ENCODE measurements around the gene SPIN1.

The SPIN1 gene

GRCh38 chr9:88388886-88389605 lies 802 bp downstream of the SPIN1 start:
- peak in 1 of 2 experiments; percentile 58 for DNase-seq (ENCODE audit: low read depth in 2 of 2)

GRCh38 chr9:88390371-88390990 lies 2.2 kb downstream of the SPIN1 start:
- no peak for DNase-seq (ENCODE audit: low read depth in 2 of 2)

DNA sequence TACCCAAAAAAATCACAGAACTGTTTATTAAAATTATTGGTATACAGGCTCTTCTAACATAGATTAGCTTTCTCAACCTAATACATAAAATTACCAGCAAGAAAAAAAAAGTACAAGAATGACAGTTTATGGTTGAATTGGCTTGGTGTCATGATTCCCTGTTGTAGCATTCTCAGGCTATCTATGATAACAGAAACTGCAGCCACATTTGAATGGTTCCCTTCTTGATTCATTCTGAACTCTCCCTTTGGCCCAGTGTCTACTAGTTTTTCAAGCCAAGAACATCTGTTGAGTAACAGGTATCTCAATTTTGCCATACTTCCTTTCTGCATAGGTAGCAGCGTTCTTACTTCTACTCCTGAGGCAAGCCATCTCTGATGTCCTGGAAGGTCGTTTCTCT lies 3.0 kb downstream of the SPIN1 start:
- no peak for DNase-seq (ENCODE audit: low read depth in 2 of 2)

DNA sequence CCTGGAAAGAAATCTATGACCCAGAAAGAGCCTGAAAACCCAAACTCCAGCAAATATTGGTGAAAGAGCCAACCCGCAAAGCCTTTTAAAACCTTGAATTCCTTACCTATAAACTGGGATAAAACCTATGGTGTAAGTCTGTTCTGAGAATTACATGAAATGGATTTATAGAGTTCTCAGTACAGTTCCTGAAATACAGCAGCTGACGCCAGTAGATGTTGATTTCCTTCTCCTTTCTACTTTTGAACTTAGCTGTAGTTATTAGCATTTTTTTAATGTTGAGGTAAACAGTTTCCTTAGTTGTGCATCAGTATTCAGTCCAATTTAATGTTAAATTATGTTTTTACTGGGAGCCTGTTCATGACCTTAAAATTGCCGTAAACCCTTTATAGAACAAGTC lies 3.7 kb downstream of the SPIN1 start:
- DNase-seq (ENCODE audit: low read depth in 2 of 2) = no peak

- DNase-seq (ENCODE audit: low read depth in 2 of 2) = no peak
Observed at GRCh38 chr9:88392549-88392948, 4.3 kb downstream of the SPIN1 start.

DNA sequence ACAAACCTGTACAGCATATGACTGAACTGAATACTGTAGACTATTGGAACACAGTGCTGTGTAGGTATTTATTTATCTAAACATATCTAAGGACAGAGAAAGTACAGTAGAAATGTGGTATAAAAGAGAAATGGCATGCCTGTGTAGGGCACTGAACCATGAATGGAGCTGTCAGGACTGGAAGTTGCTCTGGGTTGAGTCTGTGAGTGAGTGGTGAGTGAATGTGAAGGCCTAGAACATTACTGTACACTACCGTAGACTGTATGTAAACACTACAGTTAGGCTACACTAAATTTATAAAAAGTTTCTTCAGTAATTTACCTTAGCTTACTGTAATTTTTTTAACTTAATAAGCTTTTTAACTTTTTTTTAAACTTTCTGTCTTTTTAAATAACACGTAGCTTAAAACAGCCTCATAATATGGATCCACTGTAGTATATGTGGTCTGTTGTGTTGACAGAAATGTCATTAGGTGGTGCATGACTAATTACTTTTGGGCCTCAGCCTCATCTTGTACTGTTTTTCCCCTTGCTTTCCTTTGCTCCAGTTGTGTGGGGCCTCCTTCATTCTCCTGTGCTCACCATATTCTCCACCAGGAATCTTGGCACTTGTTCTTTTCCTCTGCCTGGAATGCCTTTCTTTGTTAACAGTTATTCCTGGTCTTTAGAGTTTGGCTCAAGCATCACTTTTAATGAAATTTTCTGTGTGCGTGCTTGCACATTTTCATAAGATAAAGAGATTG lies 8.8 kb downstream of the SPIN1 start:
- peak; percentile 75 to 77 for DNase-seq (ENCODE audit: low read depth in 2 of 2)

DNA sequence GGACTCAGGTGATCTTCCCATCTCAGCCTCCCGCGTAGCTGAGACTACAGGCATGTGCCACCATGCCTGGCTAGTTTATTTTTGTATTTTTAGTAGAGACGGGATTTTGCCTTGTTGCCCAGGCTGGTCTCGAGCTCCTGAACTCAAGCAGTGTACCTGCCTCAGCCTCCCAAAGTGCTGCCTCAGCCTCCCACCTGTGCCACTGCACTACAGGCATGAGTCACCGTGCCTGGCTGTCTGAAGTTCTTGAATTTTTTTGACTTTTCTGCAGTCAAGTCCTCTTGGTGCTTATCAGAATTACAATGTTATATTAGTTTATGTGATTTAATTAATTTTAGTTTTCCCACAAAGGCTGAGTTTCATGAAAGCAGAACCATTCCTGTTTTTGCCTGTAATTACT lies 9.8 kb downstream of the SPIN1 start:
- no peak for DNase-seq (ENCODE audit: low read depth in 2 of 2)

DNA sequence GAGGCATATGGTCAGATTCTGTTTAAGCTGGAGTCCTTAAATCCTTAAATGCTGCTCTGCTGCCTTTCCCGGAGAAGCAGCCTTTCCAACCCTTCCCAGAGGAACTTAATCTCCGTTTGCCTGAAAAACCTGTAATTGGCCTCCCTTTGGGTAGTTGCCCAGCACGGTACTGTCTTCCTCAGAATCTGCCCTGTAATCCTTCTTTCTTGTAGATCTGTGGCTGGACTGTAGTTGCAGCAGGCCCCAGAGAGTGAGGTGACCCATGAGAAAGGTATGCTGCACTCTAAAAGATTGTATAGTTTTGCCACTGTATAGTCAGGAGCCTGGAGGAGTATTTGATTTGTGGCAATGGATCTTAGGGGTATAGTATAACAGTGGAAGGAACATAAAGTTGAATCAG lies 11.7 kb downstream of the SPIN1 start:
- DNase-seq (ENCODE audit: low read depth in 2 of 2) = peak; percentile 86 to 88

- DNase-seq (ENCODE audit: low read depth in 2 of 2) = no peak
Observed at GRCh38 chr9:88403340-88403739, 15.1 kb downstream of the SPIN1 start.

- no peak for DNase-seq (ENCODE audit: low read depth in 2 of 2)
Observed at GRCh38 chr9:88406051-88406450, 17.8 kb downstream of the SPIN1 start.

GRCh38 chr9:88411471-88411870 lies 23.2 kb downstream of the SPIN1 start:
- DNase-seq (ENCODE audit: low read depth in 2 of 2) = no peak

GRCh38 chr9:88414298-88414697 lies 26.1 kb downstream of the SPIN1 start:
- DNase-seq (ENCODE audit: low read depth in 2 of 2) = no peak

- DNase-seq (ENCODE audit: low read depth in 2 of 2) = no peak
Observed at GRCh38 chr9:88418025-88418424, 29.8 kb downstream of the SPIN1 start.

- no peak for DNase-seq (ENCODE audit: low read depth in 2 of 2)
Observed at GRCh38 chr9:88418715-88419540, 30.7 kb downstream of the SPIN1 start.

DNA sequence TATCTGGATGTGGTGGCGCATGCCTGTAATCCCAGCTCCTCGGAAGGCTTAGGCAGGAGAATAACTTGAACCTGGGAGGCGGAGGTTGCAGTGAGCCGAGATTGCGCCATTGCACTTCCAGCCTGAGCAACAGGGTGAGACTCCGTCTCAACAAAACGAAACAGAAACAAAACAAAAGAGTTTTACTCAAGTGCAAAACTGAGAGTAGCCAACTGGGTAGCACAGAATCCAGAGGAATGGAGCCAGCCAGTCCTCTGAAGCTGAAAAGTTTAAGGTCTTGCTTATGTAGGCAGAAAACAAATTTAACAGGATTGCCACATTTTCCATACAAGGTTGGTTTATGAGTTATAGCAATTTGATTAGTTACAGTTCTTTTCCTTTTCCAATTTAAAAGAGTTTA lies 32.0 kb downstream of the SPIN1 start:
- no peak for DNase-seq (ENCODE audit: low read depth in 2 of 2)

- DNase-seq (ENCODE audit: low read depth in 2 of 2) = no peak
Observed at GRCh38 chr9:88421348-88421747, 33.1 kb downstream of the SPIN1 start.

DNA sequence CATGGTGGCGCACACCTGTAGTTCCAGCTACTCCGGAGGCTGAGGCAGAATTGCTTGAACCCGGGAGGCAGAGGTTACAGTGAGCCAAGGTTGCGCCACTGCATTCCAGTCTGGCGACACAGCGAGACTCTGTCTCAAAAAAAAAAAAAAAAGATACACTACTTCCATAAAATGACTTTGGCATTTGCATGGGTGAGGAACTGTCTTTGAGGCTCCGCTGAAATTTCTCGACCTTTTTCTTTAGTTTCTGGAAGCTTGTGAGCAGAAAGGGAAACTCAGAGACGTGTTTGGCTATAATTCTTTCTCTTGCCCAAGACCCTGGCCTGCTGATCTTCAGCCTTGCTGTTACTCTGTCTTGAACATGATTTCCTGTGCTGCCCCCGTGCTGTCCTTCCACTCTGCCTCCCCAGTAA lies 37.3 kb downstream of the SPIN1 start:
- no peak for DNase-seq (ENCODE audit: low read depth in 2 of 2)

GRCh38 chr9:88426651-88427050 lies 38.4 kb downstream of the SPIN1 start:
- DNase-seq (ENCODE audit: low read depth in 2 of 2) = no peak

DNA sequence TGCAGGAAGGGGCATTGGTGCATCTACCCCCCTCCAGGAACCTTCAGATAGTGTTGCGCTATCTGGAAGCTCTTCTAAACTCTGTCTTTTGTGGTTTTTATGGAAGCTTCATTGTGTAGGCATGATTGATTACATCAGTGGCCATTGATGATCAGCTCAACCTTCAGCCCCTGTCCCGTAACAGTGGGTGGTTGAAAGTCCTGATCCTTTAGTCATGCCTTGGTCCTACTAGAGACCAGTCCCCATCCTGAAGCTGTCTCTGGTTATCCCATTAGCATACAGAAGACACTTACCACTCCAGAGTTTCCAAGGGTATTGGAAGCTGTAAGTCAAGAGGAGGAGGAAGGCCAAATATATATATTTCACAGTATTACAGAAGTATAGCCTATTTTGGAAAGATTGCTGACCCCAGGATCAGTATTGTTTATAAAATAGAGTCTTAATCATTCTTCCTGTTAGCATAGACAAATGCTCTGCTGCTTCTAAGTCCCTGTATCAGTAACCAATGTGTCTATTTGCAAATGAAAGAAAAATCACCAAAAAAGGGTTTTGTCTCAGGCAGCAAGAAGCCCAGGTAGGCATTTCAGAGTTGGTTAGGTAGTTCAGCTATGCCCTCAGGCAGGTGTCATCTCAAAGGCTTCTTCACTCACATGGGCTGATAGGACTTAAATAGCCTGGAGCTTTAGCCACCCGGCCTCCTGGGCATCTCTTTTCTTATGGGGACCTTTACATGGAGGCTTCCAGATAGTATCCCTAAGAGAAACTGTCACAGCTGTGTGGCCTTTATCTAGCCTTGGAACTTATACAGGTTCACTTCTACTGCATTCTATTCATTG lies 41.6 kb downstream of the SPIN1 start:
- DNase-seq (ENCODE audit: low read depth in 2 of 2) = no peak

- no peak for DNase-seq (ENCODE audit: low read depth in 2 of 2)
Observed at GRCh38 chr9:88433583-88434255, 45.5 kb downstream of the SPIN1 start.

DNA sequence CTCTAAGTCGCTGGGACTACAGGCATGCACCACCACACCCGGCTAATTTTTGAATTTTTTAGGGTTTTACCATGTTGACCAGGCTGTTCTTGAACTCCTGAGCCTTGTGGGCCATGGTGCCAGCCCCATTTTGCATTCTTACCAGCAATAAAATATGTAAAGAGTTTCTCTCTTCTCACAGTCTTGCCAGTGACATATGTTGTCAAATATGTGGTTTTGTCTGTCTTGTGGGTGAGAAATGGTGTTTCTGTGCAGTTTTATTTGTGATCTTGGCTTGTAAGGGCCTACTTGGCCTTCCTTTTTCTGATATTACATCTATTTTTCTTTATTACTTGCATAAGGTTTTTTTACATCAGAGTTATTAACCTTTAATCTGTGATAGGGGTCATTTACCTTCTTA lies 47.1 kb downstream of the SPIN1 start:
- no peak for DNase-seq (ENCODE audit: low read depth in 2 of 2)
